A549 (cell line): ENCODE results near the gene KCNH3. TPM values are rescaled to one million over a fixed set of nuclear protein-coding genes. Genes with fewer than 3 reads are reported as not detected.

Experiments used
- ATAC-seq, 2 experiments: fragments of 200-7000 bp in 1 of 2; fragments of >200 bp in 1 of 2; cut with Nextera tagmentation in 1 of 2; cut with Tn5 transposase in 1 of 2; 3 replicates each; pipeline versions ENCODE4 v1.8.0 to v1.9.1; 2018 to 2020; ENCODE audit warnings: mild to moderate bottlenecking in 1 of 2, moderate library complexity in 1 of 2
- CTCF ChIA-PET: fragments of 300-600 bp; sonication (Branson Sonifier 250); formaldehyde crosslinking; extraction: SDS; loops from one replicate; lab custom pipeline; 2021; ENCODE audit warnings: antibody characterized with exemption, inconsistent platforms; lab: Yijun Ruan, JAX
- POLR2A ChIA-PET: fragments of 350-600 bp; formaldehyde crosslinking; extraction: SDS; loops from one replicate; lab custom pipeline; 2021; ENCODE audit warnings: antibody characterized with exemption, inconsistent platforms; lab: Yijun Ruan, JAX
- DNase-seq, 2 experiments: peaks; one replicate each; pipeline versions ENCODE4 v3.0.0 to v3.0.0-alpha.2; 2011 to 2016; ENCODE audit warnings: low read depth in 1 of 2, low spot score in 1 of 2
- FAIRE-seq: peaks from 2 replicates; lab custom pipeline; 2011; peaks lifted over from hg19 to GRCh38; lab: Jason Lieb, UNC
- H3K27ac ChIP-seq, 2 experiments: fragments of >200 bp; sonication (Bioruptor Twin); formaldehyde crosslinking; 3 replicates each; pipeline ENCODE4 v1.5.1; 2016 to 2017
- H3K4me1 ChIP-seq: fragments of >200 bp; sonication (Bioruptor Twin); formaldehyde crosslinking; 3 replicates; pipeline ENCODE4 v1.6.1; 2016
- H3K4me2 ChIP-seq: fragments of >200 bp; sonication (Bioruptor Twin); formaldehyde crosslinking; 3 replicates; pipeline ENCODE4 v1.6.1; 2016
- H3K4me3 ChIP-seq: fragments of >200 bp; sonication (Bioruptor Twin); formaldehyde crosslinking; 3 replicates; pipeline ENCODE4 v1.5.1; 2016
- H3K9me3 ChIP-seq: fragments of >200 bp; sonication (Bioruptor Twin); formaldehyde crosslinking; 3 replicates; pipeline ENCODE4 v1.6.1; 2016
- ATOH8 ChIP-seq: fragments of 250-450 bp; sonication (Bioruptor Pico); IDR thresholded peaks from 2 replicates; pipeline ENCODE4 v1.5.0; 2020; ENCODE audit warnings: low read depth, mild to moderate bottlenecking, moderate library complexity
- BCL3 ChIP-seq: fragments of >200 bp; sonication (Bioruptor Twin); formaldehyde crosslinking; IDR thresholded peaks from 3 replicates; pipeline ENCODE4 v1.6.1; 2016
- CEBPB ChIP-seq, 2 experiments: fragments of >200 bp in 1 of 2; sonication (Bioruptor Twin) in 1 of 2; formaldehyde crosslinking in 1 of 2; IDR thresholded peaks; 2 replicates each; pipeline ENCODE4 v1.6.1; 2012 to 2016
- CHD2 ChIP-seq: fragments of 150-350 bp; IDR thresholded peaks from 2 replicates; pipeline ENCODE4 v1.6.1; 2014; ENCODE audit warnings: low read length; ENCODE audit not compliant: partially characterized antibody
- E2F6 ChIP-seq: IDR thresholded peaks from 2 replicates; pipeline ENCODE4 v1.6.1; 2012; ENCODE audit warnings: low read depth, borderline replicate concordance
- EHF ChIP-seq: fragments of 250-450 bp; sonication (Bioruptor Pico); IDR thresholded peaks from 2 replicates; pipeline ENCODE4 v1.5.0; 2020; ENCODE audit warnings: mild to moderate bottlenecking
- EHMT2 ChIP-seq: fragments of 200-600 bp; sonication (generic); IDR thresholded peaks from 2 replicates; pipeline ENCODE4 v1.6.1; 2016; ENCODE audit warnings: antibody characterized with exemption, low read depth, mild to moderate bottlenecking, moderate library complexity
- FOXS1 ChIP-seq: fragments of 250-450 bp; sonication (Bioruptor Pico); IDR thresholded peaks from 2 replicates; pipeline ENCODE4 v1.5.0; 2020; ENCODE audit warnings: mild to moderate bottlenecking, moderate library complexity
- GATA3 ChIP-seq: IDR thresholded peaks from 2 replicates; pipeline ENCODE4 v1.6.1; 2012; ENCODE audit warnings: borderline replicate concordance
- HOXA7 ChIP-seq: fragments of 250-450 bp; sonication (Bioruptor Pico); IDR thresholded peaks from 2 replicates; pipeline ENCODE4 v1.5.0; 2020; ENCODE audit warnings: mild to moderate bottlenecking, moderate library complexity
- KDM5A ChIP-seq: fragments of 200-600 bp; sonication (generic); IDR thresholded peaks from 2 replicates; pipeline ENCODE4 v1.6.1; 2016; ENCODE audit warnings: antibody characterized with exemption, mild to moderate bottlenecking
- MAZ ChIP-seq: fragments of 150-350 bp; IDR thresholded peaks from 2 replicates; pipeline ENCODE4 v1.6.1; 2014; ENCODE audit warnings: antibody characterized with exemption, low read depth, low read length, borderline replicate concordance
- MYC ChIP-seq: IDR thresholded peaks from 2 replicates; pipeline ENCODE4 v1.6.1; 2012; ENCODE audit warnings: mild to moderate bottlenecking, inconsistent platforms, low read length, improper control_type of control experiment, borderline replicate concordance
- PHF8 ChIP-seq: fragments of 200-600 bp; sonication (generic); IDR thresholded peaks from 2 replicates; pipeline ENCODE4 v1.6.1; 2016; ENCODE audit warnings: low read depth, mild to moderate bottlenecking, antibody characterized with exemption, moderate library complexity, borderline replicate concordance
- POLR2A ChIP-seq: IDR thresholded peaks from 2 replicates; pipeline ENCODE4 v1.6.1; 2012; ENCODE audit warnings: mild to moderate bottlenecking, low read length
- POLR2AphosphoS2 ChIP-seq: conservative IDR thresholded peaks from 2 replicates; pipeline ENCODE4 v1.6.1; 2012; ENCODE audit warnings: low read length, improper control_type of control experiment, inconsistent platforms
- RAD21 ChIP-seq, 2 experiments: fragments of >200 bp in 1 of 2; sonication (Bioruptor Twin) in 1 of 2; formaldehyde crosslinking in 1 of 2; IDR thresholded peaks in 1 of 2; conservative IDR thresholded peaks in 1 of 2; 2 replicates in 1 of 2; 3 replicates in 1 of 2; pipeline ENCODE4 v1.6.1; 2012 to 2018; ENCODE audit warnings: inconsistent platforms in 1 of 2
- RCOR1 ChIP-seq: fragments of 150-350 bp; IDR thresholded peaks from 2 replicates; pipeline ENCODE4 v1.6.1; 2014; ENCODE audit warnings: antibody characterized with exemption, low read length, low read depth
- RNF2 ChIP-seq: fragments of 200-600 bp; sonication (generic); IDR thresholded peaks from 2 replicates; pipeline ENCODE4 v1.6.1; 2016; ENCODE audit warnings: low read depth, mild to moderate bottlenecking, antibody characterized with exemption, moderate library complexity, borderline replicate concordance
- SREBF2 ChIP-seq: fragments of 450-650 bp; IDR thresholded peaks from 2 replicates; pipeline ENCODE4 v1.6.1; 2014; ENCODE audit warnings: mild to moderate bottlenecking, moderate library complexity
- USF2 ChIP-seq: fragments of 450-650 bp; IDR thresholded peaks from 2 replicates; pipeline ENCODE4 v1.6.1; 2014; ENCODE audit warnings: antibody characterized with exemption
- WGBS: methylation state at CpG from one replicate; pipeline ENCODE4 v1.1.6; 2017; ENCODE audit errors: missing lambda C conversion rate; 5-methylcytosine and 5-hydroxymethylcytosine counted together
- polyA plus RNA-seq, 4 experiments: library from polyadenylated mRNA; depleted of rRNA in 3 of 4; stranded (reverse); fragments of >200 nt; fragmentation: RNase III in 1 of 4; extraction: RNeasy Plus Mini Kit Qiagen cat#74134 plus additional on column Dnase treatment in 1 of 4; gene quantifications; 2 replicates in 3 of 4; 3 replicates in 1 of 4; pipeline ENCODE4 v1.2.3, GENCODE V29; 2011 to 2017
- TF ChIP-seq, protein P1 (sequence below): IDR thresholded peaks from 2 replicates; pipeline ENCODE4 v1.6.1; 2012
- TF ChIP-seq, protein P2 (sequence below): fragments of 200-600 bp; sonication (generic); IDR thresholded peaks from 2 replicates; pipeline ENCODE4 v1.6.1; 2016; ENCODE audit warnings: antibody characterized with exemption, mild to moderate bottlenecking, moderate library complexity
- TF ChIP-seq, protein P3 (sequence below): fragments of 250-450 bp; sonication (Bioruptor Pico); IDR thresholded peaks from 2 replicates; pipeline ENCODE4 v1.5.0; 2021; ENCODE audit warnings: mild to moderate bottlenecking, moderate library complexity, borderline replicate concordance
- TF ChIP-seq, protein P4 (sequence below): fragments of 150-350 bp; IDR thresholded peaks from 2 replicates; pipeline ENCODE4 v1.6.1; 2014; ENCODE audit warnings: low read depth, mild to moderate bottlenecking, low read length

The KCNH3 gene
- polyA plus RNA-seq, 2 of the 4 experiments (the other 2 are of a cell fraction): 1.0 to 2.2 TPM

DNA sequence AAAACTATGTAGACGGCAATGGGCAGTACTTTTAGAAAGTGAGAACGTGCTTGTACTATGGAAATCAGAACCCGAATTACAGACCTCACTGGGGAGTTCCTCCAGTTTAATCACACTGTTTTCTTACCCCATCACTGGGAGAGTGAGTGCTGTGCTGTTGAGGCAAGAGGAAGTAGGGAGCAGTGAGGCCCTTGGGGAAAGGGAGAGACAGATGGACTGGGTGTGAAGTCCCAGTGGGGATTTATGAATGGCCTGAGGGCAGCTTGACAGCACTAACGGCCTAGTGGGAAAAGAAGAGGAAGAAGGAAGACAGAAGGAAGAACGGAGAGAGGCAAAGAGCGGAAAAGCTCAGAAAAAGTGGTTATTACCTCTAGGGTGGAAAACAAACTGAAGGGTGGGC lies 23.4 kb downstream of the KCNH3 start (continued):
- TF ChIP-seq BCL3: no peak
- TF ChIP-seq PHF8: no peak
- TF ChIP-seq RAD21 (conservative IDR thresholded peaks at IDR 0.05 in 1 of 2, IDR thresholded peaks at IDR 0.05 in 1 of 2): no peak
- TF ChIP-seq KDM5A: no peak
- TF ChIP-seq MYC: no peak
- no peak for TF ChIP-seq RNF2
- TF ChIP-seq, protein P1, sequence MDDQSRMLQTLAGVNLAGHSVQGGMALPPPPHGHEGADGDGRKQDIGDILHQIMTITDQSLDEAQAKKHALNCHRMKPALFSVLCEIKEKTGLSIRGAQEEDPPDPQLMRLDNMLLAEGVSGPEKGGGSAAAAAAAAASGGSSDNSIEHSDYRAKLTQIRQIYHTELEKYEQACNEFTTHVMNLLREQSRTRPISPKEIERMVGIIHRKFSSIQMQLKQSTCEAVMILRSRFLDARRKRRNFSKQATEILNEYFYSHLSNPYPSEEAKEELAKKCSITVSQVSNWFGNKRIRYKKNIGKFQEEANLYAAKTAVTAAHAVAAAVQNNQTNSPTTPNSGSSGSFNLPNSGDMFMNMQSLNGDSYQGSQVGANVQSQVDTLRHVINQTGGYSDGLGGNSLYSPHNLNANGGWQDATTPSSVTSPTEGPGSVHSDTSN: no peak
- TF ChIP-seq RCOR1: no peak

DNA sequence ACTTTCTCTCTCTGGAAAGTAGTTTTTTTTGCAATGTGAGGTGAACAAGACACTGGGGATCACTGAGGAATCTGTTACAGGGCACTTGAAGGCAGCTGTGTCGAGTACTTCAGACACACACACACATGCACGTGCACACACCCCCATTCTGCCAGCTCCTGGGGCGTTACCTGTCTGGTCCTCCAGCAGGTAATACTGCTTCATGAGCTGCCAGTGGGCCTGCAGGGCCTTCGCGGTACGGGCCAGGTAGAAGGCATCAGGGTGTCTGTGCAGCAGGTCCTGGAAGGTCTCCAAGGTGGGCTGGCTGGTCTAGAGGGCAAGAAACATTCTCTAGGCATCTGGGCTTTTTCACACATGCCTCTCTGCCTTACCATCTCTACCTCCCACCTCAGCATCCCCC lies 24.0 kb downstream of the KCNH3 start:
- DNase-seq (no peak), ATAC-seq (no peak), FAIRE-seq (no peak)
- POLR2A ChIA-PET: interaction anchor here (1.2 kb wide), 1 partner anchor 297 kb away, joined by 3 read pairs; no protein-coding TSS in a partner anchor
- Histone ChIP-seq H3K9me3 (no peaks in the 10 kb centered on the region), H3K4me2 (no peak overlapping the region), H3K4me1 (peaks cover 8% of the 10 kb centered on the region; the same call in 2 of the 3 replicates), H3K27ac (no peak overlapping the region), H3K4me3 (no peak overlapping the region)
- 90% methylated on average over 6 of the region's 6 CpGs for WGBS
- CTCF ChIA-PET: interaction anchor here (1.1 to 7.0 kb wide), 6 partner anchors 9 to 267 kb away, joined by 3 to 49 read pairs (median 19); partner anchors contain the start of gene DNAJC22
- TF ChIP-seq HOXA7: no peak
- no peak for TF ChIP-seq SREBF2
- no peak for TF ChIP-seq FOXS1 (CRISPR knock-in tag)
- no peak for TF ChIP-seq POLR2A
- no peak for TF ChIP-seq EHF (CRISPR knock-in tag)
- no peak for TF ChIP-seq CEBPB (IDR thresholded peaks at IDR 0.05)
- no peak for TF ChIP-seq GATA3
- no peak for TF ChIP-seq USF2
- no peak for TF ChIP-seq MAZ
- TF ChIP-seq MYC: no peak
- TF ChIP-seq CHD2: no peak
- TF ChIP-seq ATOH8 (CRISPR knock-in tag): no peak
- no peak for TF ChIP-seq EHMT2
- TF ChIP-seq, protein P2, sequence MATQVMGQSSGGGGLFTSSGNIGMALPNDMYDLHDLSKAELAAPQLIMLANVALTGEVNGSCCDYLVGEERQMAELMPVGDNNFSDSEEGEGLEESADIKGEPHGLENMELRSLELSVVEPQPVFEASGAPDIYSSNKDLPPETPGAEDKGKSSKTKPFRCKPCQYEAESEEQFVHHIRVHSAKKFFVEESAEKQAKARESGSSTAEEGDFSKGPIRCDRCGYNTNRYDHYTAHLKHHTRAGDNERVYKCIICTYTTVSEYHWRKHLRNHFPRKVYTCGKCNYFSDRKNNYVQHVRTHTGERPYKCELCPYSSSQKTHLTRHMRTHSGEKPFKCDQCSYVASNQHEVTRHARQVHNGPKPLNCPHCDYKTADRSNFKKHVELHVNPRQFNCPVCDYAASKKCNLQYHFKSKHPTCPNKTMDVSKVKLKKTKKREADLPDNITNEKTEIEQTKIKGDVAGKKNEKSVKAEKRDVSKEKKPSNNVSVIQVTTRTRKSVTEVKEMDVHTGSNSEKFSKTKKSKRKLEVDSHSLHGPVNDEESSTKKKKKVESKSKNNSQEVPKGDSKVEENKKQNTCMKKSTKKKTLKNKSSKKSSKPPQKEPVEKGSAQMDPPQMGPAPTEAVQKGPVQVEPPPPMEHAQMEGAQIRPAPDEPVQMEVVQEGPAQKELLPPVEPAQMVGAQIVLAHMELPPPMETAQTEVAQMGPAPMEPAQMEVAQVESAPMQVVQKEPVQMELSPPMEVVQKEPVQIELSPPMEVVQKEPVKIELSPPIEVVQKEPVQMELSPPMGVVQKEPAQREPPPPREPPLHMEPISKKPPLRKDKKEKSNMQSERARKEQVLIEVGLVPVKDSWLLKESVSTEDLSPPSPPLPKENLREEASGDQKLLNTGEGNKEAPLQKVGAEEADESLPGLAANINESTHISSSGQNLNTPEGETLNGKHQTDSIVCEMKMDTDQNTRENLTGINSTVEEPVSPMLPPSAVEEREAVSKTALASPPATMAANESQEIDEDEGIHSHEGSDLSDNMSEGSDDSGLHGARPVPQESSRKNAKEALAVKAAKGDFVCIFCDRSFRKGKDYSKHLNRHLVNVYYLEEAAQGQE: no peak
- TF ChIP-seq E2F6: no peak
- no peak for TF ChIP-seq POLR2AphosphoS2
- no peak for TF ChIP-seq RCOR1
- TF ChIP-seq, protein P3, sequence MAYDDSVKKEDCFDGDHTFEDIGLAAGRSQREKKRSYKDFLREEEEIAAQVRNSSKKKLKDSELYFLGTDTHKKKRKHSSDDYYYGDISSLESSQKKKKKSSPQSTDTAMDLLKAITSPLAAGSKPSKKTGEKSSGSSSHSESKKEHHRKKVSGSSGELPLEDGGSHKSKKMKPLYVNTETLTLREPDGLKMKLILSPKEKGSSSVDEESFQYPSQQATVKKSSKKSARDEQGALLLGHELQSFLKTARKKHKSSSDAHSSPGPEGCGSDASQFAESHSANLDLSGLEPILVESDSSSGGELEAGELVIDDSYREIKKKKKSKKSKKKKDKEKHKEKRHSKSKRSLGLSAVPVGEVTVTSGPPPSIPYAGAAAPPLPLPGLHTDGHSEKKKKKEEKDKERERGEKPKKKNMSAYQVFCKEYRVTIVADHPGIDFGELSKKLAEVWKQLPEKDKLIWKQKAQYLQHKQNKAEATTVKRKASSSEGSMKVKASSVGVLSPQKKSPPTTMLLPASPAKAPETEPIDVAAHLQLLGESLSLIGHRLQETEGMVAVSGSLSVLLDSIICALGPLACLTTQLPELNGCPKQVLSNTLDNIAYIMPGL (CRISPR knock-in tag): no peak
- TF ChIP-seq, protein P4, sequence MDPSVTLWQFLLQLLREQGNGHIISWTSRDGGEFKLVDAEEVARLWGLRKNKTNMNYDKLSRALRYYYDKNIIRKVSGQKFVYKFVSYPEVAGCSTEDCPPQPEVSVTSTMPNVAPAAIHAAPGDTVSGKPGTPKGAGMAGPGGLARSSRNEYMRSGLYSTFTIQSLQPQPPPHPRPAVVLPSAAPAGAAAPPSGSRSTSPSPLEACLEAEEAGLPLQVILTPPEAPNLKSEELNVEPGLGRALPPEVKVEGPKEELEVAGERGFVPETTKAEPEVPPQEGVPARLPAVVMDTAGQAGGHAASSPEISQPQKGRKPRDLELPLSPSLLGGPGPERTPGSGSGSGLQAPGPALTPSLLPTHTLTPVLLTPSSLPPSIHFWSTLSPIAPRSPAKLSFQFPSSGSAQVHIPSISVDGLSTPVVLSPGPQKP: no peak
